Stimulated activated CD4-positive, alpha-beta T cell treated with anti-CD3 and anti-CD28 coated beads, Interleukin-4, amount 100 ng/mL, for 24 hours (primary cell): ENCODE results near the gene F8.
"Not testable (repeated sequence)": the region's sequence is repeated elsewhere in the genome, so short reads cannot be mapped to it uniquely, and the experiment has no call there.

Source experiments
- DNase-seq: peaks from one replicate; pipeline ENCODE4 v3.0.0-alpha.2; 2020

Gene F8

DNA sequence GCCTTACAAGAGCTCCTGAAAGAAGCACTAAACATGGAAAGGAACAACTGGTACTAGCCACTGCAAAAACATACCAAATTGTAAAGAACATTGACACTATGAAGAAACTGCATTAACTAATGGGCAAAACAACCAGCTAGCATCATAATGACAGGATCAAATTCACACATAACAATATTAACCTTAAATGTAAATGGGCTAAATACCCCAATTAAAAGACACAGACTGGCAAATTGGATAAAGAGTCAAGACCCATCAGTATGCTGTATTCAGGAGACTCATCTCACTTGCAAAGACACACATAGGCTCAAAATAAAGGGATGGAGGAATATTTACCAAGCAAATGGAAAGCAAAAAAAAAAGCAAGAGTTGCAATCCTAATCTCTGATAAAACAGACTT is 154.0 kb downstream of the F8 start:
- DNase-seq: not testable (repeated sequence)

- DNase-seq: no peak
Measured at GRCh38 chrX:154855256-154855655, 167.3 kb downstream of the F8 start.

DNA sequence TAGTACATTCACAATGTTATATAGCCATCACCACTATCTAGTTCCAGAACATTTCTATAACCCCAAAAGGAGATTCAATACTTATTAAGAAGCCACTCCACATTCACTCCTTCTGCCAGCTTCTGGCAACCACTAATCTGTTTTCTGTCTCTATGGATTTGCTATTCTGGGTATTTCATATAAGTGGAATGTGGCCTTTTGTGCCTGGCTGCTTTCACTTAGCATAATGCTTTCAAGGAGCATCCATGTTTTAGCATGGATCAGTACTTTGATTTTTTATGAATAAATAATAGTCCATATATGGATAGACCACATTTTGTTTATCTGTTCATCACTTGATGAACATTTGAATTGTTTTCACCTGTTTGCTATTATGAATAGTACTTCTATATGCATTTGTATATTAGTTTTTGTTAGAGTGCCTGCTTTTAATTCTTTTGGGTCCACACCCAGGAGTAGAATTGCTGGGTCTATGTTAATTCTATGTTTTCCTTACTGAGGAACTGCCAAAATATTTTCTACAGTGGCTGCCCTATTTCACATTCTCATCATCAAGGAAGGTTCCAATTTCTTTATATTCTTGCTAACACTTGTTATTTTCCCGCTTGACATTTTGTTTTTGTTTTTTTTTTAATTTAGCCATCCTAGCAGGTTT is 171.4 kb downstream of the F8 start:
- DNase-seq: no peak

- DNase-seq: peak; percentile 5
Measured at GRCh38 chrX:154840856-154841255, 181.7 kb downstream of the F8 start.

- DNase-seq: no peak
Measured at GRCh38 chrX:154836163-154836562, 186.4 kb downstream of the F8 start.

DNA sequence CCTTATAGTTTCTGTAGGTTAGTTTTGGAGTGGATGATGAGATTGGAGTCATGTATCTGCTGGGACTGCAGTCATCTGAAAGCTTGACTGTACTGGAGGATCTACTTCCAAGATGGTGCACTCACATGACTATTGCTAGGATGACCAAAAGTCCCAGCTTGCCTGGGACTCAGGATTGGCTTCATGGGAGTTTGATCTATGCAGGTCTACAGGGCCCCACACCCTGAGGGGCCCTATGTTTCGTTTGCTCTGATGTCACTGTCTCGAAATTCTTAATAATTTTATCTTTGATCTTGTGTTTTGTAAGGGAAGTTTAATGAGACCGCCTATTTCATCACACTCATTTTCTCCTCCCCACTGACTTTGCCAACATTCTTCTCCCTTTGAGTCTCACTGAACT is 188.0 kb downstream of the F8 start, which contains the start of gene SMIM9:
Gene SMIM9 (minus strand): TSS at position 101 of the 400 bp plus-strand sequence. CDS start 3,806 bp downstream, outside the sequence.
- DNase-seq: no peak

DNA sequence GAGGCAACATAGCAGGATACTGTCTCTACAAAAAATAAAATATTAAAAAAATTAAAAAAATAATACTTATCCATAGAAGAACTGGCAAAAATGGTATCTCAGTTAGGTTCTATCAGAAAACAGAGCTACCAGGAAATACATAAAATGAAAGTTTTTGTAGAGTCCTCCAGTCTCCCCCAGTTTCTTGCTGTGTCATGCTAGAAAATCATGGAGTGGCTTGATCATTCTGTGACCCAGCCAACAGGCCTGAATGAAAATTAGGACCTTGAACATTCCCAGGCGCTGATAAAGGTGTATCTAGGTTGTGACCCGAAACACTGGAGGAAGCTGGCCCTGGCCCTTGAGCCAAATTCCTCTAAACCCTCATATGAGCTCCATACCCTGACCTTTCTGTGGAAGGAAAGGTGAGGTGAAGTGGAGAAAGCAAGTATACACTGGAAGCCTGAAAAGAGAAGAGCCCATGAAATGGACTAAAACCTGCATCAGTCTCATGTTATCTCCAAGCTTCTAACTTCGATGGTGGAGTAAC is 188.7 kb downstream of the F8 start:
- DNase-seq: no peak

DNA sequence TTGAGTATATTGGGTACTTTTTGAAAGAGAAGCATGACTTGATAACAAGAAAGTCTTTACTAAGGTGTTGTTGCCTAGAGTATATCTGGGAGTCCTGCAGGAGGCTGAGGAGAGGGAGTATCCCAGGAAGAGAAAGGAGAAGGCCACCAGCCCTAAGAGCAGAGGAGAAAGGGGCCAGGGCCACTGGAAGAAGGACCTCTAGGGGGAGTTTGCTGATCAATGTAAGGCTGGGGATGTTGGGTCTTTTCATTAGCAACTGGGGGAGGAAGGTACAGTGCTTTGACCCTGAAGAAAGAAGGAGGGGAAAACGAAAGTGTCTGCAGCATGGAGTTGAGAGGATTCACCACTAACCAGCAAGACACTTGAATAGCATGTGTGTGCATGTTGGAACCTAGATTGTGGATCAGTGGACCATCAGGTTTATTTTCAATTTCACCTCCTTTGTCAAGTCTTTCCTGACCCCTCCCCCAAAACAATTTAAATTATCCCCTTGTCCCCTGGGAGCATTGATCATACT is 192.5 kb downstream of the F8 start:
- no peak for DNase-seq

DNA sequence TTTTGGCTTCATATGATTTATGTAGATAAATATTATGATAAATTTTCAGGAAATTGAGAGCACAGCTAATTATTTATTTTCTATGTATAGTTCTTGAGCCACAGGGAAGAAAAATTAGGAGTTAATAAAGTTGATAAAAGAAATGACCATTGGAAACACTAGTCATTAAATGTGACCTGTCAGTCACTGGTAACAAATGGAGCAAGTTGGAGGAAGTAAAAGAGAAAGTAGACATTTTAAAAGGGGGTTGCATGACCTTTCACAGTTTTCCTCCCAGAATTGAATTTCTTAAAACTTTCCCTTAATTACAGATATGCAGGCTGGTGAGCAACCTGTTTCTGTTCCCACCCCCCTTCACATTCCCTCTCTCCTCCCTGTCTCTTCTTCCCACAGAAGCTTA is 193.4 kb downstream of the F8 start:
- DNase-seq: no peak

DNA sequence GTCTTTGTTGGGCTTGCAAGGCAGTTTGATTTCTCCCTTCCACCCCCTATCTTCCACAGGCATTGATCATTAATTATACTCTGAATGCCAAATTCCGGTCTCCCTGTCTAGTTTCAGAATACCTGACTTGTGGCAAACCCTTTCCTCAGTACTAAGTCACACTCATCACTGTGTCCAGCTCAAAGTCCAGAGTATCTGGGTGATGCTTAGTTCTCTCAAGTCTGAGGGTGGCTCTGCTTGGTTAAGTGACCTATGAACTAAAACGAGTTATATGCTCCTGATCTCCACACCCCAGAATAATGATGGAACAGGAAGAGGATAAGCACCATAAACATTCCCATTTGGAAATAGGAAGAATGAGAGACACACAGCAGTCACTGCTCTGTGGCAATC is 194.5 kb downstream of the F8 start:
- DNase-seq: no peak

GRCh38 chrX:154827194-154828015 is 195.1 kb downstream of the F8 start:
- no peak for DNase-seq

GRCh38 chrX:154825586-154825985 is 196.9 kb downstream of the F8 start:
- not testable (repeated sequence) for DNase-seq

DNA sequence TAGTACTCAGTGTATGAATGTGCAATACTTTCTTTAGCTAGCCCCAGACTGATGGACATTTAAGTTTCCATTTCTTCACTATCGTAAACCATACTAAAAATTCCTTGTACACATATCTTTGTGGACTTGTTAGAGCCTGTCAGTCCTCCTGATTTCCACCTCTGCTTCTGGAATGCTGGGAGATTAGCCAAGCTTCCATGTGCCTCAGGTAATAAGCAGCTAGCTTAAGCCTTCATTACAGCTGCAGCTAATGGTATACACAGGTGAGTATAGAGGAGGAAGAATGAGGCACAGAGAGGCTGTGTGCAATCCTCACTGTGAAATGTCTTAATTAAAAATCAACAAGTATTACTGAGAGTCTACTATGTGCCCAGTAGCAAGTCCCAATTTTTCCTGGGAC is 197.9 kb downstream of the F8 start:
- DNase-seq: no peak

GRCh38 chrX:154822029-154822428 is 200.5 kb downstream of the F8 start:
- no peak for DNase-seq

- DNase-seq: no peak
Measured at GRCh38 chrX:154821523-154821922, 201.0 kb downstream of the F8 start.

GRCh38 chrX:154819771-154820341 is 202.7 kb downstream of the F8 start:
- DNase-seq: no peak

DNA sequence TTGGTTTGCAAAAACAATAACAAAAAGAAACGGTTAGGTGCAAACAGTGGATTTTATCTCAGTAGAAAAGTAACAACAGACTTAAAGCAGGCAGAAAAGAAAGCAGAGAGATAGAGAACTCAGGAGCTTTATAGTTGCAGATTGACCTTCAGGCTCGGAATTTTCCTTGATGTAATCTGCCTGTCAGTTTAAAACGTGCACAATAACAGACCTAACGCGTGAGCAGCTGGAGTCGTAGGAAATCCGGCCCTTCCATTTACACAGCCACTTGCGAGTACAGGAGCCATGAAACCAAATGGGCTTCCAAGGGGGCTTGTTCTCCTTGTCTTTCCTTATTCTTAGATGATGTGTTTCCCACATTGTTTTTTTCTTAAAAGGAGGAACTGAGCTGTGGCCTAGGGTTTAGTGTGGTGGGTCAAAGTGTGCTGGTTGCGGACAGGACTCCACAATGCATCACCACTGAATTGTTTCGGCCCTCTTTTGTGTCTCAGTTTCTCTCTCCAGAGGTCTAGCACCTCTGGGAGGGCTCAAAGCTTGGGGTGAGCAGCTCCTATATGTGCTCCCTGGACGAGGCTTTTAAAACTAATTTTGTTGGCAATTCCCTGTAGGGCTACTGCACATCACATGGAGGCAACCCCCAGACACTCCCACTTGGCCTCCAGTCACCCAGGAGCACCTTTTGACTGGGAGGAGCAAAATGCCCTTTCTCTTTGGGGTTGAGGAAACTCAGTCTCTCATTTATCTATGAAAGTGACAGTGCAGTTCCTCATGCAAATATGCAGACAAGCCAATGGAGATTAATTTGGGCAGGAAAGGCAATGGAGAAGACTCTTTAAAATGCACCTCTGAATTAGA is 203.4 kb downstream of the F8 start:
- no peak for DNase-seq

- DNase-seq: not testable (repeated sequence)
Measured at GRCh38 chrX:154817048-154817618, 205.4 kb downstream of the F8 start.

DNA sequence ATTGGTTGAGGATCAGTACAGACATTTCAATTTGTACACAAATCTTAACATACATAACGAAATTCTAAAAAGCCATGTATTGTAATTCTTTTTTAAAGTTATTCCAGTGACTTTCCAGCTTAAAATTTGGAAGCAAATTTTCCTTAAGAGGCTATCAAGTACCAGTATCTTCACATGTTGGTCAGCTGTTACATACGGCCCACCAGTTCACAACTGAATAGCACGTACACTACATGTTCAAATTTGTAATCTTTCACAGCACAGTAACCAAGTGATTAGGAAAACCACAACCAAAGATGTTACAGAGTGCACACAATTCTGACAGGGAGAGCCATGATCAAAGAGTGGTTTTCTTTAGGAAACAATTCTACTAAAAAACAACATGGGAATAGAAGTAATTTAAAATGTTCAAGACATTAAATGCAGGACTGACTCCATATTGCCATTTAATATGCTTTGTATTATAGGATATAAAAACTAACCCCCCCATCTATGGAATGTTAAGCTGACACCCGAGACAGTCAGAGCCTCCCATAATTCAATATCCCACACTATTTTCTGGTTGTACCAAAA is 206.1 kb downstream of the F8 start:
- not testable (repeated sequence) for DNase-seq

DNA sequence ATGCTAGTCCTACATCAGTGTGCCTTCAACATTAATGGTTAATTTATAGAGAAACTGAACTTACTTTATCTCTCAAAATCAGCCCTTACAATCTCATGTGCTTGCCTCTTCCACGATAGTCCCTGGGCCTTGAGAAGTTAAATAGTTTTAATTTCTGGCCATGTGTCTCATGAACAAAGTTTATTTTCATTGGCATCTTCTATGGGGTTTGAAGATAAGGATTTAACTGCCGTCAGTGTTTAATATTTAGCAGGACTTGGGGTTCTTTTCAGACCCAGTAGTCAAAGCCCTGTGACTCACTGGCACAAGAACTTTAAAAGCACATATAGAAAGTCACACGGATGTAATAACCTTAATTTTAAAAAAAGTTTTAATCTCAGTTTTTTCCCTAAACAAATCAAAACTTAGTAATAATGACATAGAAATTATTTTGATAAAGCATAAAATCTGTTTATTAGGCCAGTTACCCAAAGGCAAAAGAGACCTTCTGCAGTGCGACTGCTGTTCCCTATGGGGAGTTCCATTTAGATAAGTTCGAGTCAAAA is 207.2 kb downstream of the F8 start:
- no peak for DNase-seq

GRCh38 chrX:154813801-154814200 is 208.7 kb downstream of the F8 start:
- DNase-seq: no peak
